ENCODE results near the gene PP2D1.

DNA sequence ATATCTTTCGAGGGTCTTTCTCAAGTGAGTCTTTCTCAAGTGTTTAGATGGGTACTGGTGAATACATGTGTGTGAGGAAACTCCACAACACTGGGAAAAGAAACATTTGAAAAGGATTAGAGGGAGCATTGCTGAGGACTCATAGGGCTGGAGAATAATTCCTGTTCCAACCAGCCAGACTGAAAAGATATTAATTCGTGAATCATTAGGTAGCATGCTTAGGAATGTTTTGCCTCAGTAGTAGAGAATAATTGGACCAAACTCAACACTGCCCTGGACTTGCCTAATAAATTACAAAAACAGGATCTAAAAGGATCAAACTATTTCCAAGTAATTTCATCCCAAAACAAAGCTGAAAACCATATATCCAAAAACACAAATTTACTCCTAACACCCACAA lies 17.3 kb downstream of the PP2D1 start:
- TF ChIP-seq, protein P1, sequence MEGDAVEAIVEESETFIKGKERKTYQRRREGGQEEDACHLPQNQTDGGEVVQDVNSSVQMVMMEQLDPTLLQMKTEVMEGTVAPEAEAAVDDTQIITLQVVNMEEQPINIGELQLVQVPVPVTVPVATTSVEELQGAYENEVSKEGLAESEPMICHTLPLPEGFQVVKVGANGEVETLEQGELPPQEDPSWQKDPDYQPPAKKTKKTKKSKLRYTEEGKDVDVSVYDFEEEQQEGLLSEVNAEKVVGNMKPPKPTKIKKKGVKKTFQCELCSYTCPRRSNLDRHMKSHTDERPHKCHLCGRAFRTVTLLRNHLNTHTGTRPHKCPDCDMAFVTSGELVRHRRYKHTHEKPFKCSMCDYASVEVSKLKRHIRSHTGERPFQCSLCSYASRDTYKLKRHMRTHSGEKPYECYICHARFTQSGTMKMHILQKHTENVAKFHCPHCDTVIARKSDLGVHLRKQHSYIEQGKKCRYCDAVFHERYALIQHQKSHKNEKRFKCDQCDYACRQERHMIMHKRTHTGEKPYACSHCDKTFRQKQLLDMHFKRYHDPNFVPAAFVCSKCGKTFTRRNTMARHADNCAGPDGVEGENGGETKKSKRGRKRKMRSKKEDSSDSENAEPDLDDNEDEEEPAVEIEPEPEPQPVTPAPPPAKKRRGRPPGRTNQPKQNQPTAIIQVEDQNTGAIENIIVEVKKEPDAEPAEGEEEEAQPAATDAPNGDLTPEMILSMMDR (IDR thresholded peaks at IDR 0.05; ENCODE audit: insufficient read depth, low read length, poor library complexity, severe bottlenecking), result no peak
- no peak for TF ChIP-seq EZH2phosphoT487 (conservative IDR thresholded peaks at IDR 0.05; ENCODE audit: low read length)
